ENCODE measurements around the gene FETUB. TPM values are rescaled to one million over a fixed set of nuclear protein-coding genes. Genes with fewer than 3 reads are reported as not detected.
"Not testable (repeated sequence)": the region's sequence is repeated elsewhere in the genome, so short reads cannot be mapped to it uniquely, and the experiment has no call there.

The FETUB gene
- total RNA-seq, 1 experiment from 2014 or later: not detected

GRCh38 chr3:186669378-186670084 lies 29.3 kb downstream of the FETUB start:
- DNase-seq (ENCODE audit: low spot score): peak; percentile 23

- DNase-seq (ENCODE audit: low spot score): no peak
Measured at GRCh38 chr3:186670155-186670554, 30.0 kb downstream of the FETUB start.

GRCh38 chr3:186671051-186671450 lies 30.9 kb downstream of the FETUB start:
- DNase-seq (ENCODE audit: low spot score): no peak

GRCh38 chr3:186678604-186679003 lies 38.4 kb downstream of the FETUB start:
- no peak for DNase-seq (ENCODE audit: low spot score)

GRCh38 chr3:186679151-186679550 lies 39.0 kb downstream of the FETUB start:
- no peak for DNase-seq (ENCODE audit: low spot score)

GRCh38 chr3:186680869-186681268 lies 40.7 kb downstream of the FETUB start:
- no peak for DNase-seq (ENCODE audit: low spot score)

- no peak for DNase-seq (ENCODE audit: low spot score)
Measured at GRCh38 chr3:186682812-186683211, 42.6 kb downstream of the FETUB start.

- no peak for DNase-seq (ENCODE audit: low spot score)
Measured at GRCh38 chr3:186683979-186684378, 43.8 kb downstream of the FETUB start.

GRCh38 chr3:186686475-186686874 lies 46.3 kb downstream of the FETUB start:
- not testable (repeated sequence) for DNase-seq (ENCODE audit: low spot score)

GRCh38 chr3:186687120-186687651 lies 47.0 kb downstream of the FETUB start:
- no peak for DNase-seq (ENCODE audit: low spot score)

- DNase-seq (ENCODE audit: low spot score): not testable (repeated sequence)
Measured at GRCh38 chr3:186690304-186690703, 50.1 kb downstream of the FETUB start.

- no peak for DNase-seq (ENCODE audit: low spot score)
Measured at GRCh38 chr3:186691676-186692075, 51.5 kb downstream of the FETUB start.

GRCh38 chr3:186693843-186694242 lies 53.6 kb downstream of the FETUB start:
- DNase-seq (ENCODE audit: low spot score): no peak

- DNase-seq (ENCODE audit: low spot score): no peak
Measured at GRCh38 chr3:186694288-186695032, 54.3 kb downstream of the FETUB start.

- no peak for DNase-seq (ENCODE audit: low spot score)
Measured at GRCh38 chr3:186696522-186696921, 56.3 kb downstream of the FETUB start.

- no peak for DNase-seq (ENCODE audit: low spot score)
Measured at GRCh38 chr3:186697510-186697909, 57.3 kb downstream of the FETUB start.

GRCh38 chr3:186700267-186700666 lies 60.1 kb downstream of the FETUB start:
- no peak for DNase-seq (ENCODE audit: low spot score)

- DNase-seq (ENCODE audit: low spot score): not testable (repeated sequence)
Measured at GRCh38 chr3:186702451-186702850, 62.3 kb downstream of the FETUB start.

Small RNA genes within 50 kb of the gene (small RNA-seq; reads per million reads assigned to genes)
- gene RF00017: not detected

Other genes starting within 250 kb of the FETUB start
- 0.28 and 0.86 TPM in 2 replicates for gene CRYGS, start 96.0 kb upstream of the FETUB start, total RNA-seq (2014; rRNA removed; shearing (Covaris generic))
- gene TBCCD1, start 73.1 kb upstream of the FETUB start, total RNA-seq (2014; rRNA removed; shearing (Covaris generic)): 7.0 and 8.8 TPM in 2 replicates
- 63.5 and 71.3 TPM in 2 replicates for gene DNAJB11, start 69.7 kb upstream of the FETUB start, total RNA-seq (2014; rRNA removed; shearing (Covaris generic))
- not detected in 2 replicates for gene AHSG, start 27.3 kb upstream of the FETUB start, total RNA-seq (2014; rRNA removed; shearing (Covaris generic))
- not detected in 2 replicates for gene HRG, start 25.6 kb downstream of the FETUB start, total RNA-seq (2014; rRNA removed; shearing (Covaris generic))
- not detected in 2 replicates for gene KNG1, start 77.0 kb downstream of the FETUB start, total RNA-seq (2014; rRNA removed; shearing (Covaris generic))
- 189 and 213 TPM in 2 replicates for gene EIF4A2, start 143.2 kb downstream of the FETUB start, total RNA-seq (2014; rRNA removed; shearing (Covaris generic))
- gene RFC4, start 166.1 kb downstream of the FETUB start, total RNA-seq (2014; rRNA removed; shearing (Covaris generic)): 23.6 and 38.0 TPM in 2 replicates
- gene ADIPOQ, start 202.3 kb downstream of the FETUB start, total RNA-seq (2014; rRNA removed; shearing (Covaris generic)): not detected in 2 replicates